GM12878 (cell line): ENCODE data around the gene ZNF512B. TPM values are rescaled to one million over a fixed set of nuclear protein-coding genes. Genes with fewer than 3 reads are reported as not detected.

ENCODE experiments used
- ATAC-seq: fragments of 200-7000 bp; cut with Tn5 transposase; 3 replicates; pipeline ENCODE4 v1.9.1; 2020; ENCODE audit warnings: mild to moderate bottlenecking, moderate library complexity
- BruUV-seq: library from RNA; stranded (reverse); fragments of 400-500 nt; replicated peaks from 2 replicates; lab custom pipeline; 2021; lab: Mats Ljungman, UMichigan
- CTCF ChIA-PET: fragments of 300-600 bp; sonication (Branson Sonifier 250); formaldehyde crosslinking; extraction: SDS; loops from one replicate; lab custom pipeline; 2021; ENCODE audit warnings: inconsistent platforms; lab: Yijun Ruan, JAX
- POLR2A ChIA-PET: fragments of 350-600 bp; formaldehyde crosslinking; extraction: SDS; loops from one replicate; lab custom pipeline; 2021; ENCODE audit warnings: inconsistent platforms; lab: Charles Lee
- RAD21 ChIA-PET: fragments of 300-600 bp; sonication (Branson Sonifier 250); formaldehyde crosslinking; loops from one replicate; lab custom pipeline; 2023; ENCODE audit warnings: antibody characterized with exemption; ENCODE audit not compliant: unreplicated experiment; lab: Charles Lee
- SMC1A ChIA-PET: fragments of 300-600 bp; sonication (Branson Sonifier 250); formaldehyde crosslinking; loops from one replicate; lab custom pipeline; 2023; ENCODE audit not compliant: unreplicated experiment, uncharacterized antibody; lab: Charles Lee
- DNase-seq: peaks from one replicate; pipeline ENCODE4 v3.0.0-alpha.2; 2011; ENCODE audit warnings: low read depth, low spot score
- FAIRE-seq: peaks from 3 replicates; lab custom pipeline; 2011; peaks lifted over from hg19 to GRCh38; lab: Jason Lieb, UNC
- H2AFZ ChIP-seq: 2 replicates; pipeline ENCODE4 v1.6.0; 2011; ENCODE audit warnings: low read depth, low read length, control low read depth; ENCODE audit not compliant: control insufficient read depth
- H3K27ac ChIP-seq: 2 replicates; pipeline ENCODE4 v1.5.1; 2011; ENCODE audit warnings: control low read depth; ENCODE audit not compliant: control insufficient read depth, insufficient read depth
- H3K27me3 ChIP-seq, 2 experiments: replicated peaks in 1 of 2; 2 replicates each; pipeline versions ENCODE4 v1.6.0 to v1.6.1; 2011; ENCODE audit warnings: low read length in 1 of 2; ENCODE audit not compliant: control insufficient read depth in 2 of 2, insufficient read depth in 2 of 2
- H3K36me3 ChIP-seq, 2 experiments: 2 replicates each; pipeline ENCODE4 v1.5.1; 2011; ENCODE audit warnings: low read length in 1 of 2; ENCODE audit not compliant: control insufficient read depth in 2 of 2, insufficient read depth in 2 of 2
- H3K4me1 ChIP-seq: 2 replicates; pipeline ENCODE4 v1.6.1; 2011; ENCODE audit warnings: mild to moderate bottlenecking, low read length, moderate library complexity, mixed read lengths; ENCODE audit not compliant: control insufficient read depth, insufficient read depth
- H3K4me2 ChIP-seq: 2 replicates; pipeline ENCODE4 v1.6.0; 2011; ENCODE audit warnings: control low read depth; ENCODE audit not compliant: control insufficient read depth, insufficient read depth
- H3K4me3 ChIP-seq: fragments of 200-600 bp; sonication (generic); 2 replicates; pipeline ENCODE4 v1.5.1; 2016
- H3K79me2 ChIP-seq: 2 replicates; pipeline ENCODE4 v1.6.0; 2011; ENCODE audit warnings: low read length; ENCODE audit not compliant: control insufficient read depth, insufficient read depth
- H3K9ac ChIP-seq: 2 replicates; pipeline ENCODE4 v1.8.0; 2011; ENCODE audit warnings: low read length, control low read depth, mixed read lengths; ENCODE audit not compliant: control insufficient read depth, insufficient read depth
- H3K9me3 ChIP-seq: replicated peaks from 3 replicates; pipeline ENCODE4 v1.5.1; 2011; ENCODE audit warnings: mild to moderate bottlenecking, low read length; ENCODE audit not compliant: control insufficient read depth, insufficient read depth
- H4K20me1 ChIP-seq: 2 replicates; pipeline ENCODE4 v1.6.0; 2011; ENCODE audit not compliant: control insufficient read depth, insufficient read depth
- E2F8 ChIP-seq: fragments of 450-650 bp; IDR thresholded peaks from 2 replicates; pipeline ENCODE4 v1.6.1; 2018; ENCODE audit warnings: mild to moderate bottlenecking, low read depth, moderate library complexity; ENCODE audit not compliant: partially characterized antibody
- FOXK2 ChIP-seq: fragments of 450-650 bp; IDR thresholded peaks from 2 replicates; pipeline ENCODE4 v1.6.1; 2017; ENCODE audit warnings: mild to moderate bottlenecking, moderate library complexity
- HDAC6 ChIP-seq: fragments of 200-600 bp; sonication (generic); IDR thresholded peaks from one replicate; pipeline ENCODE4 v1.8.0; 2017; ENCODE audit warnings: antibody characterized with exemption; ENCODE audit not compliant: unreplicated experiment
- MTA3 ChIP-seq: IDR thresholded peaks from 2 replicates; pipeline ENCODE4 v1.6.1; 2012; ENCODE audit warnings: low read length, inconsistent platforms, borderline replicate concordance
- POLR2A ChIP-seq: IDR thresholded peaks from 2 replicates; pipeline ENCODE4 v1.6.1; 2011; ENCODE audit warnings: low read depth, mild to moderate bottlenecking, low read length
- POU2F2 ChIP-seq: IDR thresholded peaks from 3 replicates; pipeline ENCODE4 v1.6.1; 2011; ENCODE audit warnings: low read depth, mild to moderate bottlenecking, low read length, borderline replicate concordance
- TCF7 ChIP-seq: IDR thresholded peaks from 2 replicates; pipeline ENCODE4 v1.6.1; 2014; ENCODE audit warnings: antibody characterized with exemption, borderline replicate concordance
- WGBS: methylation state at CpG from one replicate; pipeline ENCODE4 v1.1.6; 2016; ENCODE audit warnings: low lambda C conversion rate; ENCODE audit not compliant: insufficient replicate concordance, insufficient coverage; ENCODE audit errors: missing lambda C conversion rate; 5-methylcytosine and 5-hydroxymethylcytosine counted together
- in situ Hi-C: fragments of 300-500 bp; cut with MboI; formaldehyde crosslinking; loops from 9 replicates; pipeline ENCODE4 v1.14.3; 2018; ENCODE audit warnings: mixed read lengths
- intact Hi-C: fragments of 100-400 bp; cut with micrococcal nuclease; formaldehyde crosslinking; loops from one replicate; pipeline ENCODE4 v1.14.2; 2022; ENCODE audit not compliant: unreplicated experiment
- polyA plus RNA-seq, 11 experiments: library from polyadenylated mRNA; depleted of rRNA in 4 of 11; unstranded in 6 of 11; stranded (reverse) in 5 of 11; fragments of >200 nt; fragmentation: Nextera tagmentation in 4 of 11; fragmentation: Illumina TruSeq in 1 of 11; extraction: Ambion mirVana in 4 of 11; extraction: Trizol in 1 of 11; gene quantifications; 1 replicate in 1 of 11; 2 replicates in 10 of 11; pipeline versions ENCODE4 v1.2.1 to v1.2.3, GENCODE V29; 2011 to 2016; ENCODE audit warnings: inconsistent platforms in 2 of 11, missing spikeins in 2 of 11, low read depth in 1 of 11
- total RNA-seq, 4 experiments: library from RNA; depleted of rRNA in 3 of 4; stranded (reverse); fragments of >200 nt in 3 of 4; fragmentation: Illumina TruSeq in 1 of 4; extraction: Trizol in 1 of 4; gene quantifications; 2 replicates each; pipeline versions ENCODE4 v1.2.1 to v1.2.3, GENCODE V29; 2013 to 2021

ZNF512B gene
- total and polyA plus RNA-seq, 10 of the 15 experiments (the other 5 are each of a cell fraction or from before 2014, with no cell fraction given) = 0.06 to 23.9 (median 4.0) TPM

- TF ChIP-seq E2F8 (no peak), POU2F2 (no peak), MTA3 (no peak), HDAC6 (no peak), FOXK2 (no peak)
Measured at GRCh38 chr20:63963348-63963741, 6.4 kb downstream of the ZNF512B start (continued).

GRCh38 chr20:63962426-63963347 lies 7.0 kb downstream of the ZNF512B start:
- 99% methylated on average over 50 of the region's 61 CpGs for WGBS
- ATAC-seq (no peak), FAIRE-seq (no peak), DNase-seq (no peak)
- H3K36me3 ChIP-seq = peaks cover 2 to 17% of the 10 kb centered on the region in 2 experiments; a peak in 3 of 4 replicates
- H3K27ac ChIP-seq = no peak overlapping the region
- H3K9me3 ChIP-seq = no peaks in the 10 kb centered on the region
- peaks cover 2% of the 10 kb centered on the region; the same call in 1 of the 2 replicates for H3K4me1 ChIP-seq
- no TSS peak for BruUV-seq
- H4K20me1 ChIP-seq = no peaks in the 10 kb centered on the region
- H3K4me3 ChIP-seq = no peak overlapping the region
- CTCF ChIA-PET = no interaction called here
- H3K9ac ChIP-seq = no peak overlapping the region
- RAD21 ChIA-PET = no interaction called here
- H3K4me2 ChIP-seq = no peak overlapping the region
- TF ChIP-seq TCF7 (no peak), POLR2A (peak; percentile 33; the same call in 1 of the 2 replicates)
- POLR2A ChIA-PET = no interaction called here
- SMC1A ChIA-PET = no interaction called here
- in situ Hi-C loops = no loop called here
- no peaks in the 10 kb centered on the region for H3K27me3 ChIP-seq
- H2AFZ ChIP-seq = no peak overlapping the region
- peaks cover under 1% of the 10 kb centered on the region; the same call in 1 of the 2 replicates for H3K79me2 ChIP-seq
- intact Hi-C loops = no loop called here
